ENCODE measurements around the gene FSTL4. TPM values are rescaled to one million over a fixed set of nuclear protein-coding genes. Genes with fewer than 3 reads are reported as not detected.

FSTL4 gene
- total and polyA plus RNA-seq, 2 of the 13 experiments (the other 11 are each of a cell fraction or from before 2014, with no cell fraction given), result 2.1 to 3.0 TPM

- TF ChIP-seq LRRFIP1 (CRISPR knock-in tag; conservative IDR thresholded peaks at IDR 0.05), result no peak
- no peak for TF ChIP-seq PAX8 (CRISPR knock-in tag; IDR thresholded peaks at IDR 0.05; ENCODE audit: borderline replicate concordance)
- no peak for TF ChIP-seq ZNF382 (CRISPR knock-in tag; IDR thresholded peaks at IDR 0.05; ENCODE audit: borderline replicate concordance)
- no peak for TF ChIP-seq ATF4 (CRISPR knock-in tag; IDR thresholded peaks at IDR 0.05)
- TF ChIP-seq SETDB1 (CRISPR knock-in tag; IDR thresholded peaks at IDR 0.05; ENCODE audit: borderline replicate concordance), result no peak
- TF ChIP-seq MTF2 (CRISPR knock-in tag; IDR thresholded peaks at IDR 0.05; ENCODE audit: borderline replicate concordance), result no peak
- no peak for TF ChIP-seq ZBTB2 (CRISPR knock-in tag; IDR thresholded peaks at IDR 0.05; ENCODE audit: low read depth)
These were observed 72.5 kb downstream of the FSTL4 start (continued) for GRCh38 chr5:133539818-133540217.

GRCh38 chr5:133538718-133539117 lies 73.6 kb downstream of the FSTL4 start:
- WGBS (ENCODE audit: low lambda C conversion rate), result 8% methylated on average over 7 of the region's 7 CpGs
- in situ Hi-C loops (cut with HindIII; ENCODE audit: extremely low pct_ligation_motif_present, low pct_unique_long_range_greater_than_20kb) (no loop called here), intact Hi-C loops (cut with micrococcal nuclease; ENCODE audit: unreplicated experiment) (no loop called here)
- no peaks in the 10 kb centered on the region for H4K20me1 ChIP-seq (ENCODE audit: insufficient read depth, low read length)
- no TSS peak for BruUV-seq (replicated peaks)
- no peaks in the 10 kb centered on the region for H3K9me3 ChIP-seq (ENCODE audit: low read length)
- H3K4me2 ChIP-seq (ENCODE audit: low read depth, low read length), result no peak overlapping the region
- no peak overlapping the region for H3K4me3 ChIP-seq (replicated peaks in 1 of 3; ENCODE audit: insufficient read depth in 1 of 3, low read depth in 2 of 3, low read length in 3 of 3)
- ChIA-PET CTCF (ENCODE audit: low intra/inter-chr PET ratio, low total read pairs) (no interaction called here), POLR2A (no interaction called here)
- ATAC-seq (no peak), DNase-seq (ENCODE audit: low spot score) (no peak), FAIRE-seq (no peak)
- no peaks in the 10 kb centered on the region; a peak in 1 of 5 replicates for H3K27me3 ChIP-seq (ENCODE audit: control insufficient read depth in 1 of 2, insufficient read depth in 2 of 2, low read length in 2 of 2)
- H3K79me2 ChIP-seq (ENCODE audit: insufficient read depth, low read length), result no peaks in the 10 kb centered on the region
- H3K9ac ChIP-seq (ENCODE audit: insufficient read depth, low read depth, low read length), result no peak overlapping the region
- no peak overlapping the region for H2AFZ ChIP-seq (ENCODE audit: low read length)
- no peak overlapping the region for H3K27ac ChIP-seq (ENCODE audit: extremely low read length, insufficient read depth, low read length)
- no peaks in the 10 kb centered on the region for H3K36me3 ChIP-seq (replicated peaks in 1 of 2; ENCODE audit: control insufficient read depth in 1 of 2, insufficient read depth in 2 of 2, low read length in 2 of 2)
- no peaks in the 10 kb centered on the region for H3K4me1 ChIP-seq (ENCODE audit: insufficient read depth, low read length)
- no peak for TF ChIP-seq FOXK2 (IDR thresholded peaks at IDR 0.05)
- TF ChIP-seq GATAD2A (CRISPR knock-in tag; IDR thresholded peaks at IDR 0.05), result no peak
- TF ChIP-seq ZFAT (CRISPR knock-in tag; conservative IDR thresholded peaks at IDR 0.05), result no peak
- TF ChIP-seq SRY (CRISPR knock-in tag; IDR thresholded peaks at IDR 0.05), result no peak
- TF ChIP-seq ZNF614 (CRISPR knock-in tag; IDR thresholded peaks at IDR 0.05; ENCODE audit: borderline replicate concordance), result no peak
- no peak for TF ChIP-seq GPN1 (CRISPR knock-in tag; IDR thresholded peaks at IDR 0.05; ENCODE audit: borderline replicate concordance)
- TF ChIP-seq ZNF713 (CRISPR knock-in tag; IDR thresholded peaks at IDR 0.05), result no peak
- TF ChIP-seq JARID2 (CRISPR knock-in tag; IDR thresholded peaks at IDR 0.05; ENCODE audit: insufficient replicate concordance), result no peak
- no peak for TF ChIP-seq MTERF4 (CRISPR knock-in tag; IDR thresholded peaks at IDR 0.05)
- TF ChIP-seq TARDBP (CRISPR knock-in tag; IDR thresholded peaks at IDR 0.05), result no peak
- no peak for TF ChIP-seq CEBPB (IDR thresholded peaks at IDR 0.05; ENCODE audit: borderline replicate concordance, low read depth, low read length)
- TF ChIP-seq NFE2L1 (CRISPR knock-in tag; IDR thresholded peaks at IDR 0.05; ENCODE audit: borderline replicate concordance), result no peak
- no peak for TF ChIP-seq ARNTL (CRISPR knock-in tag; IDR thresholded peaks at IDR 0.05)

Data from HepG2 (cell line).